Measurements from ENCODE around the gene SYNE3.

SYNE3 gene

GRCh38 chr14:95516554-95517181, at the start of gene SYNE3:
Gene SYNE3, minus strand, starts transcription at chr14:95516650. Its CDS starts 40,829 bp downstream, at chr14:95475821.
- peak; percentile 76 for DNase-seq (ENCODE audit: low spot score)

GRCh38 chr14:95564060-95564459, 47.6 kb upstream of the SYNE3 start:
- DNase-seq (ENCODE audit: low spot score), result peak; percentile 10

- peak; percentile 9 for DNase-seq (ENCODE audit: low spot score)
These were observed 46.6 kb upstream of the SYNE3 start for GRCh38 chr14:95562892-95563685.

GRCh38 chr14:95561001-95561412, 44.6 kb upstream of the SYNE3 start:
- DNase-seq (ENCODE audit: low spot score), result peak; percentile 80

- DNase-seq (ENCODE audit: low spot score), result no peak
These were observed 42.8 kb upstream of the SYNE3 start for GRCh38 chr14:95559203-95559602.

GRCh38 chr14:95557832-95558231, 41.4 kb upstream of the SYNE3 start:
- DNase-seq (ENCODE audit: low spot score), result no peak

- no peak for DNase-seq (ENCODE audit: low spot score)
These were observed 40.8 kb upstream of the SYNE3 start for GRCh38 chr14:95557291-95557690.

- no peak for DNase-seq (ENCODE audit: low spot score)
These were observed 38.6 kb upstream of the SYNE3 start for GRCh38 chr14:95555053-95555452.

GRCh38 chr14:95553141-95553540, 36.7 kb upstream of the SYNE3 start:
- DNase-seq (ENCODE audit: low spot score), result no peak

- DNase-seq (ENCODE audit: low spot score), result no peak
These were observed 35.0 kb upstream of the SYNE3 start for GRCh38 chr14:95551435-95551834.

- no peak for DNase-seq (ENCODE audit: low spot score)
These were observed 33.5 kb upstream of the SYNE3 start for GRCh38 chr14:95549656-95550585.

GRCh38 chr14:95548328-95548929, 32.0 kb upstream of the SYNE3 start:
- DNase-seq (ENCODE audit: low spot score), result no peak

GRCh38 chr14:95547626-95548327, 31.3 kb upstream of the SYNE3 start:
- DNase-seq (ENCODE audit: low spot score), result peak; percentile 16

GRCh38 chr14:95547272-95547625, 30.8 kb upstream of the SYNE3 start:
- no peak for DNase-seq (ENCODE audit: low spot score)

- peak; percentile 74 for DNase-seq (ENCODE audit: low spot score)
These were observed 29.2 kb upstream of the SYNE3 start for GRCh38 chr14:95545515-95546168.

- DNase-seq (ENCODE audit: low spot score), result no peak
These were observed 28.1 kb upstream of the SYNE3 start for GRCh38 chr14:95544588-95544987.

GRCh38 chr14:95543021-95543420, 26.6 kb upstream of the SYNE3 start:
- no peak for DNase-seq (ENCODE audit: low spot score)

- no peak for DNase-seq (ENCODE audit: low spot score)
These were observed 25.8 kb upstream of the SYNE3 start for GRCh38 chr14:95541932-95542930.

- DNase-seq (ENCODE audit: low spot score), result no peak
These were observed 24.9 kb upstream of the SYNE3 start for GRCh38 chr14:95541346-95541745.
